WTC11 (cell line): ENCODE measurements around the gene CCDC149. TPM values are rescaled to one million over a fixed set of nuclear protein-coding genes. Genes with fewer than 3 reads are reported as not detected.

ENCODE experiments used
- ATAC-seq: fragments of 200-7000 bp; cut with Tn5 transposase; 2 replicates; pipeline ENCODE4 v1.10.0; 2021; ENCODE audit warnings: mild to moderate bottlenecking, moderate library complexity
- CTCF ChIA-PET: fragments of 300-600 bp; sonication (Branson Sonifier 250); formaldehyde crosslinking; loops from one replicate; lab custom pipeline; 2021; ENCODE audit warnings: antibody characterized with exemption; lab: Charles Lee
- POLR2A ChIA-PET: fragments of 350-600 bp; sonication (Branson Sonifier 250); formaldehyde crosslinking; loops from one replicate; lab custom pipeline; 2021; ENCODE audit warnings: antibody characterized with exemption; lab: Charles Lee
- DNase-seq: peaks from one replicate; pipeline ENCODE4 v3.0.0; 2021; ENCODE audit warnings: low spot score
- H3K27ac Mint-ChIP-seq: 2 replicates; pipeline ENCODE4 v1.8.0; 2021; ENCODE audit warnings: mixed read lengths
- H3K27me3 Mint-ChIP-seq: 2 replicates; pipeline ENCODE4 v1.8.0; 2021; ENCODE audit warnings: low read depth, mild to moderate bottlenecking, moderate library complexity, mixed read lengths
- H3K36me3 Mint-ChIP-seq: 2 replicates; pipeline ENCODE4 v1.8.0; 2021; ENCODE audit warnings: mixed read lengths
- H3K4me1 Mint-ChIP-seq: 2 replicates; pipeline ENCODE4 v1.8.0; 2022; ENCODE audit warnings: mixed read lengths
- H3K4me3 Mint-ChIP-seq: 2 replicates; pipeline ENCODE4 v1.8.0; 2021; ENCODE audit warnings: mild to moderate bottlenecking, moderate library complexity, mixed read lengths
- H3K9me3 Mint-ChIP-seq: 2 replicates; pipeline ENCODE4 v1.8.0; 2021; ENCODE audit warnings: mixed read lengths
- AR ChIP-seq: fragments of 250-450 bp; sonication (Bioruptor Pico); IDR thresholded peaks from 2 replicates; pipeline ENCODE4 v1.9.0; 2021; ENCODE audit warnings: mild to moderate bottlenecking
- E2F1 ChIP-seq: sonication (generic); formaldehyde crosslinking; IDR thresholded peaks from 2 replicates; pipeline ENCODE4 v1.8.0; 2022; ENCODE audit warnings: mild to moderate bottlenecking, missing genetic modification reagents
- ELF4 ChIP-seq: sonication (generic); formaldehyde crosslinking; IDR thresholded peaks from 2 replicates; pipeline ENCODE4 v1.8.1; 2022; ENCODE audit warnings: low read depth, mild to moderate bottlenecking, moderate library complexity, missing genetic modification reagents
- EMX1 ChIP-seq: fragments of 250-450 bp; sonication (Bioruptor Pico); IDR thresholded peaks from 2 replicates; pipeline ENCODE4 v1.8.0; 2021; ENCODE audit warnings: mild to moderate bottlenecking
- FOXK1 ChIP-seq: sonication (generic); formaldehyde crosslinking; IDR thresholded peaks from 2 replicates; pipeline ENCODE4 v1.8.0; 2022; ENCODE audit warnings: mild to moderate bottlenecking, moderate library complexity, missing genetic modification reagents
- GRHL2 ChIP-seq: fragments of 250-450 bp; sonication (Bioruptor Pico); IDR thresholded peaks from 2 replicates; pipeline ENCODE4 v1.8.0; 2022; ENCODE audit warnings: mild to moderate bottlenecking, moderate library complexity; ENCODE audit not compliant: insufficient replicate concordance, severe bottlenecking
- IRF1 ChIP-seq: sonication (generic); formaldehyde crosslinking; IDR thresholded peaks from 2 replicates; pipeline ENCODE4 v1.8.0; 2023; ENCODE audit warnings: missing genetic modification reagents
- IRF2 ChIP-seq: sonication (generic); formaldehyde crosslinking; IDR thresholded peaks from 2 replicates; pipeline ENCODE4 v1.8.0; 2022; ENCODE audit warnings: low read depth, missing genetic modification reagents, borderline replicate concordance
- MXD4 ChIP-seq: fragments of 250-450 bp; sonication (Bioruptor Pico); IDR thresholded peaks from 2 replicates; pipeline ENCODE4 v1.8.0; 2021; ENCODE audit warnings: mild to moderate bottlenecking, moderate library complexity, borderline replicate concordance
- MYBL2 ChIP-seq: sonication (generic); formaldehyde crosslinking; IDR thresholded peaks from 2 replicates; pipeline ENCODE4 v1.8.1; 2023; ENCODE audit warnings: mild to moderate bottlenecking, moderate library complexity, missing genetic modification reagents
- RORB ChIP-seq: fragments of 250-450 bp; sonication (Bioruptor Pico); IDR thresholded peaks from 2 replicates; pipeline ENCODE4 v1.9.0; 2021; ENCODE audit warnings: mild to moderate bottlenecking
- SMAD4 ChIP-seq: sonication (generic); formaldehyde crosslinking; IDR thresholded peaks from 2 replicates; pipeline ENCODE4 v1.8.0; 2022; ENCODE audit warnings: mild to moderate bottlenecking, missing genetic modification reagents
- TCF7 ChIP-seq: sonication (generic); formaldehyde crosslinking; IDR thresholded peaks from 2 replicates; pipeline ENCODE4 v1.8.0; 2022; ENCODE audit warnings: mild to moderate bottlenecking, low read depth, missing genetic modification reagents, moderate library complexity
- ZBTB43 ChIP-seq: sonication (generic); formaldehyde crosslinking; IDR thresholded peaks from 2 replicates; pipeline ENCODE4 v1.8.1; 2023; ENCODE audit warnings: mild to moderate bottlenecking, missing genetic modification reagents
- ZNF138 ChIP-seq: sonication (generic); formaldehyde crosslinking; conservative IDR thresholded peaks from 2 replicates; pipeline ENCODE4 v1.8.1; 2022; ENCODE audit warnings: mild to moderate bottlenecking, moderate library complexity, missing genetic modification reagents
- ZNF219 ChIP-seq: sonication (generic); formaldehyde crosslinking; IDR thresholded peaks from 2 replicates; pipeline ENCODE4 v1.8.0; 2023; ENCODE audit warnings: missing genetic modification reagents, mild to moderate bottlenecking, borderline replicate concordance
- ZNF317 ChIP-seq: sonication (generic); formaldehyde crosslinking; IDR thresholded peaks from 2 replicates; pipeline ENCODE4 v1.8.1; 2023; ENCODE audit warnings: low read depth, mild to moderate bottlenecking, moderate library complexity, missing genetic modification reagents, borderline replicate concordance
- ZNF396 ChIP-seq: fragments of 250-450 bp; sonication (Bioruptor Pico); IDR thresholded peaks from 2 replicates; pipeline ENCODE4 v1.8.0; 2021; ENCODE audit warnings: mild to moderate bottlenecking, moderate library complexity, borderline replicate concordance
- total RNA-seq: library from RNA; stranded (reverse); gene quantifications from 3 replicates; pipeline ENCODE4 v1.2.3, GENCODE V29; 2021
- TF ChIP-seq, protein P1 (sequence below): fragments of 250-450 bp; sonication (Bioruptor Pico); IDR thresholded peaks from 2 replicates; pipeline ENCODE4 v1.9.0; 2021; ENCODE audit warnings: mild to moderate bottlenecking
- TF ChIP-seq, protein P2 (sequence below): sonication (generic); formaldehyde crosslinking; IDR thresholded peaks from 2 replicates; pipeline ENCODE4 v1.8.1; 2023; ENCODE audit warnings: mild to moderate bottlenecking, moderate library complexity, missing genetic modification reagents
- TF ChIP-seq, protein P3 (sequence below): fragments of 250-450 bp; sonication (Bioruptor Pico); IDR thresholded peaks from 2 replicates; pipeline ENCODE4 v1.9.0; 2021; ENCODE audit warnings: moderate library complexity, mild to moderate bottlenecking, inconsistent platforms, borderline replicate concordance

The CCDC149 gene
- total RNA-seq, 1 experiment from 2014 or later: 3.9 TPM

GRCh38 chr4:24775032-24775605 lies 137.7 kb downstream of the CCDC149 start (continued):
- no peak for TF ChIP-seq AR

- ATAC-seq: no peak
- POLR2A ChIA-PET: no interaction called here
- DNase-seq: no peak
- Mint-ChIP-seq H3K27me3 (no peaks in the 10 kb centered on the region; the same call in 1 of the 2 replicates), H3K9me3 (peaks cover 12% of the 10 kb centered on the region), H3K4me3 (no peak overlapping the region), H3K36me3 (no peaks in the 10 kb centered on the region), H3K27ac (no peak overlapping the region), H3K4me1 (peaks cover 24% of the 10 kb centered on the region)
- CTCF ChIA-PET: no interaction called here
- no peak for TF ChIP-seq IRF2 (CRISPR knock-in tag)
- TF ChIP-seq ZBTB43 (CRISPR knock-in tag): no peak
- TF ChIP-seq MXD4 (CRISPR knock-in tag): no peak
- no peak for TF ChIP-seq RORB (CRISPR knock-in tag)
- TF ChIP-seq TCF7 (CRISPR knock-in tag): no peak
- no peak for TF ChIP-seq ZNF219 (CRISPR knock-in tag)
- TF ChIP-seq EMX1 (CRISPR knock-in tag): no peak
- TF ChIP-seq, protein P1, sequence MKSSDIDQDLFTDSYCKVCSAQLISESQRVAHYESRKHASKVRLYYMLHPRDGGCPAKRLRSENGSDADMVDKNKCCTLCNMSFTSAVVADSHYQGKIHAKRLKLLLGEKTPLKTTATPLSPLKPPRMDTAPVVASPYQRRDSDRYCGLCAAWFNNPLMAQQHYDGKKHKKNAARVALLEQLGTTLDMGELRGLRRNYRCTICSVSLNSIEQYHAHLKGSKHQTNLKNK: no peak
- no peak for TF ChIP-seq ELF4
- TF ChIP-seq ZNF396 (CRISPR knock-in tag): no peak
- no peak for TF ChIP-seq SMAD4 (CRISPR knock-in tag)
- TF ChIP-seq ZNF317 (CRISPR knock-in tag): no peak
- no peak for TF ChIP-seq FOXK1 (CRISPR knock-in tag)
- TF ChIP-seq MYBL2 (CRISPR knock-in tag): no peak
Measured at GRCh38 chr4:24774452-24774851, 138.4 kb downstream of the CCDC149 start.

GRCh38 chr4:24772952-24773351 lies 139.9 kb downstream of the CCDC149 start:
- DNase-seq: no peak
- ATAC-seq: no peak
- H3K36me3 Mint-ChIP-seq: no peaks in the 10 kb centered on the region
- H3K9me3 Mint-ChIP-seq: peaks cover 14% of the 10 kb centered on the region
- H3K4me1 Mint-ChIP-seq: peaks cover 22% of the 10 kb centered on the region
- H3K27me3 Mint-ChIP-seq: no peaks in the 10 kb centered on the region; the same call in 1 of the 2 replicates
- ChIA-PET CTCF (interaction anchor here (0.7 to 1.0 kb wide), 2 partner anchors 85 to 216 kb away, joined by 3 to 4 read pairs; no protein-coding TSS in a partner anchor), POLR2A (no interaction called here)
- no peak overlapping the region for H3K4me3 Mint-ChIP-seq
- H3K27ac Mint-ChIP-seq: no peak overlapping the region
- TF ChIP-seq GRHL2 (CRISPR knock-in tag): no peak
- TF ChIP-seq ZNF138: no peak
- TF ChIP-seq, protein P2, sequence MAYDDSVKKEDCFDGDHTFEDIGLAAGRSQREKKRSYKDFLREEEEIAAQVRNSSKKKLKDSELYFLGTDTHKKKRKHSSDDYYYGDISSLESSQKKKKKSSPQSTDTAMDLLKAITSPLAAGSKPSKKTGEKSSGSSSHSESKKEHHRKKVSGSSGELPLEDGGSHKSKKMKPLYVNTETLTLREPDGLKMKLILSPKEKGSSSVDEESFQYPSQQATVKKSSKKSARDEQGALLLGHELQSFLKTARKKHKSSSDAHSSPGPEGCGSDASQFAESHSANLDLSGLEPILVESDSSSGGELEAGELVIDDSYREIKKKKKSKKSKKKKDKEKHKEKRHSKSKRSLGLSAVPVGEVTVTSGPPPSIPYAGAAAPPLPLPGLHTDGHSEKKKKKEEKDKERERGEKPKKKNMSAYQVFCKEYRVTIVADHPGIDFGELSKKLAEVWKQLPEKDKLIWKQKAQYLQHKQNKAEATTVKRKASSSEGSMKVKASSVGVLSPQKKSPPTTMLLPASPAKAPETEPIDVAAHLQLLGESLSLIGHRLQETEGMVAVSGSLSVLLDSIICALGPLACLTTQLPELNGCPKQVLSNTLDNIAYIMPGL (CRISPR knock-in tag): no peak
- TF ChIP-seq IRF1 (CRISPR knock-in tag): no peak
- TF ChIP-seq ZNF219 (CRISPR knock-in tag): no peak
- TF ChIP-seq, protein P3, sequence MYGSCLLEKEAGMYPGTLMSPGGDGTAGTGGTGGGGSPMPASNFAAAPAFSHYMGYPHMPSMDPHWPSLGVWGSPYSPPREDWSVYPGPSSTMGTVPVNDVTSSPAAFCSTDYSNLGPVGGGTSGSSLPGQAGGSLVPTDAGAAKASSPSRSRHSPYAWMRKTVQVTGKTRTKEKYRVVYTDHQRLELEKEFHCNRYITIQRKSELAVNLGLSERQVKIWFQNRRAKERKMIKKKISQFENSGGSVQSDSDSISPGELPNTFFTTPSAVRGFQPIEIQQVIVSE (CRISPR knock-in tag): no peak
- TF ChIP-seq E2F1 (CRISPR knock-in tag): no peak
- no peak for TF ChIP-seq AR
